Stimulated activated CD8-positive, alpha-beta memory T cell treated with anti-CD3 and anti-CD28 coated beads, Interleukin-12 subunit alpha, Interleukin-12 subunit beta, amount 100 ng/mL, for 24 hours (primary cell): ENCODE data around the gene NKAIN1.

Source experiments
- DNase-seq: peaks from one replicate; pipeline ENCODE4 v3.0.0-alpha.2; 2020; ENCODE audit errors: extremely low read depth

Gene NKAIN1

GRCh38 chr1:31234123-31234708 is 5.5 kb downstream of the NKAIN1 start:
- DNase-seq, result no peak

- no peak for DNase-seq
These were observed 7.0 kb downstream of the NKAIN1 start for GRCh38 chr1:31232689-31233088.

DNA sequence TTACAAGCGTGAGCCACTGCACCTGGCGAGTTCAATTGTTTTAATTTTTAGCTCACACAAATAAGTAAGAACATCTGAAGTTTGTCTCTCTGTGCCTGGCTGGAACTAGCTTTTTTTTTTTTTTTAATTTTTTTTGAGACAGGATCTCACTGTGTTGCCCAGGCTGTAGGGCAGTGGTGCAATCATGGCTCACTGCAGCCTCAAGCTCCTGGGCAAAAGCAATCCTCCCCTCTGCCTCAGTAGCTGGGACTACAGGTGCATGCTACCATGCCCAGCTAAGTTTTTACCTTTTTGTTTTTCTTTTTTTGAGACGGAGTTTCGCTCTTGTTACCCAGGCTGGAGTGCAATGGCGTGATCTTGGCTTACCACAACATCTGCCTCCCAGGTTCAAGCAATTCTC is 7.9 kb downstream of the NKAIN1 start:
- DNase-seq, result no peak

- DNase-seq, result no peak
These were observed 9.3 kb downstream of the NKAIN1 start for GRCh38 chr1:31230378-31230777.

GRCh38 chr1:31228986-31229385 is 10.7 kb downstream of the NKAIN1 start:
- no peak for DNase-seq

- no peak for DNase-seq
These were observed 11.7 kb downstream of the NKAIN1 start for GRCh38 chr1:31227891-31228568.

DNA sequence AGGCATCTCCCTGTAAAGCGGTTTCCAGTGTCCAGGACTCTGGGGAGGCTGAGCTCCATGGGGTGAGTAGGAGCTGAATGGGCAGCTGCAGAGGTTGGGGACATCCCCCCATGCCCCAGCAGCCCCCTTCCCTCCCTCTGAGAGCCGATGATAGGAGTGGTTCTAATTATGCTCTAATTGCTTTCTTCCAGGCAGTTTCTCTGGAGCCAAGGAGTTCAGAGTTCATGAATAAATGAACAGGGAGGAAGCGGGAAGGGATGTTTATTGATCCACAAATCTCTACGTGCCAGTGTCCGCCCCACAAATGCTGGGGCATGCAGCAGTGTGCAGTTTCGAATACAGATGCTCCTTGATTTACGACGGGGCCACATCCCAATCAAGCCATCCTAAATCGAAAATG is 15.6 kb downstream of the NKAIN1 start:
- DNase-seq, result no peak

DNA sequence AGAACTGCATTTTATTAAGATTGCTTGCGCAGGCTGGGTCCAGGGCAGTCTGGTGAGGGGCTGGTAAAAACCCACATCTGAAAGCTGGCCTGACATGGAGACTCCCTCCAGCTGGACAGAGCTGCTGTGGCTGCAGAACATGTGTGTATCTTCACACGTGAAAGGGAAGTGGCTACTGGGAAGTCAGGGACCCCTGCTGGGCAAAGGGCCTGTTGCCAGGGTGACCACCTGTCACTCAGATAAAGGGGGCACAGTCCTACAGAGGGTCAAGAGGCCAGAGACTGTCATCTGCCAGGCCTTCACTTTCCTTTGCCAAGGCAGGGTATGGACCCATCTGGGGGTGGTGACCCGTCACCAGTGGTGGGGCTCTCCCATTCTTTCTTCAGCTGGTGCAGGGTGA is 17.5 kb downstream of the NKAIN1 start:
- DNase-seq, result no peak

GRCh38 chr1:31221072-31221471 is 18.6 kb downstream of the NKAIN1 start:
- DNase-seq, result no peak

DNA sequence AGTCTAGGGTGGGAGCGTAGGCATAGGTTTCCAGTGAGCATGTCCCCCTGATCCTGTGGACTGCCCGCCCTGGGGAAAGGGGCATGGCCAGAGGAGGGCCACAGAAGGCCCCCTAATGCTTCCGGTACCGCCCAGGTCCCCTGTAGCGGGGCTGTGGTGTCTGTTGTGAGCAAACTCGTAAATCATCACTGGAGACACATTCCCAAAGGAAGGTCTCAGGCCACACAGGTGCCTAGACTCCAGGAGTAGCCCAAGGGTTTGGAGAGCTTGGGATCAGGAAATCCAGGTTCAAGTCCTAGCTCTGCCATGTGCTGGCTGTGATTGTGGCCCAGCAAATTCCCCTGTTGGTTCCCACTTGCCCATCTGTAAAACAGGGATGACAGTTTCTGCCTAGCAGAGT is 20.2 kb downstream of the NKAIN1 start:
- DNase-seq, result no peak

GRCh38 chr1:31218705-31219104 is 21.0 kb downstream of the NKAIN1 start:
- no peak for DNase-seq

GRCh38 chr1:31216016-31216415 is 23.7 kb downstream of the NKAIN1 start:
- no peak for DNase-seq

- no peak for DNase-seq
These were observed 24.6 kb downstream of the NKAIN1 start for GRCh38 chr1:31215065-31215570.

DNA sequence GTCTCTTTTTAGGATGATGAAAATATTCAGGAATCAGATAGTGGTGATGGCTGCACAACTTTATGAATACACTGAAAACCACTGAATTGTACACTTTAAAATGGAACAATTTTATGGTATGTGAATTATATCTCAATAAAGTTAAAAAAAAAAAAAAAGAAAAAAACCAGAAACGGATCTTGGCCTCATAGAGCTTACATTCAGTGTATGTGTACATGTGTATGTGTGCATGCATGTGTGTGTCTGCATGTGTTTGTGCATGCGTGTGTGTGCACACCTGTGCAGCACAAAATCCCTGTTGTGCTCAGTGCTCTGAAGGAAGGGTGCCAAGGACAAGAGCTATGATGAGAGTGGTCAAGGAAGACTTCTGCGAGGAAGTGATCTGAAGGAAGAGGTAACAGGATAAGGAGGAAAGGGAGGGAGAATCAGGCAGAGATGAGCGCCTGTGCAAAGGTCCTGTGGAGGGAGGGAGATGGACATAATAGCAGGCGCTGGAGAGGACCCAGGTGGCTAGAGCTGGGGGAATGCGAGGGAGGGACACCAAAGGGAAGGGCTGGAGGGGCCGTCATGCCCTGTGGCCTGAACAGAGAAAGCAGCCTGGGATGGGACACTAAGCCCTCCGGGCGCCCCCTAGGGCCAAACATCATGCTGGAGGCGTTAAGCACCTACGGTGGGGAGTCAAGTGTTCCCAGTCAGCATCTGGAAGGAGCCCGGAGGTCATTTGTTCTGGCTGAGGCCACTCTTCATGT is 25.2 kb downstream of the NKAIN1 start:
- DNase-seq, result no peak

DNA sequence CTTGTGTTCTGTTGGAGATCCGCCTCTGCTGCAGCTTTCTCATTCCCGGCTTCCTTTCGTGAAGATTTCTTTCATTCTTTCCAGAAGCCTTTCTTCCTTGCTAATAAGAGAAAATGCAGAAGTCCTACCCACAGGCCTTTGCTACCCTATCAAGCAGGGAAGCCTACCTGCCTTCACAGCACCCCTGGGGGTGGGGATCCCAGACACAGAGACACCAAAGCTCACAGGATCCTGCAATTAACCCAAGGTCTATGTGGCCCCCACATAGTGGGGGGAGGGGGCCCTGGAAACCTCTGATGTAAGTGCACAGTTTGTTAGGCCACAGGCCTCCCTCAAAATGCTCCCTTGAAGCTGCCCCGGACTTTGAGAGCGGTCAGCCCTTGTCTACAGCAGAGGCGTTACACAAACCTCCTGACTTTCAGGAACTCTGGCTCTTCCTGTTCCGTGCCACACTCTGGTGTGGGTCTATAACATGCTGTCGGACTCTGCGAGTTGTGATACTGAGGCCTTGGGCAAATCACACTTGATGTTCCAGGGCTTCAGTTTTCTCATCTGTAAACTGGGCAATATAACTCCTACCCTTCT is 31.2 kb downstream of the NKAIN1 start:
- no peak for DNase-seq

- no peak for DNase-seq
These were observed 32.1 kb downstream of the NKAIN1 start for GRCh38 chr1:31207569-31207968.

- DNase-seq, result no peak
These were observed 32.6 kb downstream of the NKAIN1 start for GRCh38 chr1:31207046-31207445.

DNA sequence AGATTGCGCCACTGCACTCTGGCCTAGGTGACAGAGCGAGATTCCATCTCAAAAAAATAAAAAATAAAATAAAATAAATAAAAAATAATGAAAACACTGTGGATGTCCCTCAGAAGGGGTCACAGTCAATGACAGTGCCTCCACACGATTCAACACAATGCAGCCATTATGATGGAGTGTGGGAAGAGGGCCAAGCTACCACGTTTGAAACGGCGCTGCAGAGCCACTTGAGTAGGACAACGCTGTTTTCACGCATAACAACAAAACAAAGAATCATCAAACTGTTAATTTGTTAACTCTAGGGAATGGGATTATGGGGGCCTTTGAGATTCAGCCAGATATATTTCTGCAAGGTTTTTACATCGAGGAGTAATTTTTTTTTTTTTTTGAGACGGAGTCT is 36.5 kb downstream of the NKAIN1 start:
- no peak for DNase-seq

DNA sequence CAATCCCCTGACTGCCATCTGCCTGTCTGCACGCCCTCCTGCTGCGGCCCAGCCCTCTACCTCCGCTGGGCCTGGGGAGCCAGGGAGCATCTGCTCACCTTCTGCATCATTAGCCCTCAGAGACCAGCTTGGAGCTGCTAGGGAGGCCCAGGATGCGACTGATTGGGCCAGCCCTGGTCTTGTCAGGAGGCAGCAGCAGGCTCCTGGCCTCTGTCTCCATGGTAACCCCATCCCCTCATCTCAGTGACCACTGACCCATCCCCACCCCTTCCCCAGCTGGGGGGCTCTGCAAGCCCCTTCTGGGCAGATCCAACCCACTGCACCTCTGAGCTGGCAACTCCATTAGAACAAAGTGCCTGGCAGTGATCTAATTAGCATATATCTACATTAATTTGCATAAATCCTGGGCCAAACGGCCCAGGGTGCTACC is 37.7 kb downstream of the NKAIN1 start:
- no peak for DNase-seq

GRCh38 chr1:31199949-31200348 is 39.7 kb downstream of the NKAIN1 start:
- no peak for DNase-seq

DNA sequence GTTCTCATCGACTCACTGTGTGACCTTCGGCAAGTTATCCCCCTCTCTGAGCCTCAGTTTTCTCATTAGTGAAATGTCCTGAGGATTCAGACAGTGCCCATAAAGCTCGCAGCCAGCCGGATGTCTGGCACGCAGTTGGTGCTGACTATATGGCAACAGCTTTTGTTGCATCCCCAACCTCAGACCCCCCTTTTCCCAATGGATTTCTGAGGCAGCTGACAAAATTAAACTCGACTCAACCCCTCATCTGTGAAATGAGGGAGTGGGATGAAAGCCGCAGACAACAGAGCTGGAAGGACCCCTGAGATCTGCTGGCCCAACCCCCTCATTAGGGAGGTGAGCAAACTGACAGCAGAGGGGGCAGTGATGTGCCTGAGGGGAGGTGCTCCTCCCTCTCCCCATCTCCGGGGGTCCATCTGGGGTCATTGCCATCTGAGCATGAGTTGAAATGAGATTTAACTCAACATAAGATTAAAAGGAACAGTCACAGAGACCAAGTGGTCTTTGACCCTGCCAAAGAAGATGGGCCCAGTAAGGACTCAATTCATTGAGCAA is 40.4 kb downstream of the NKAIN1 start:
- no peak for DNase-seq

GRCh38 chr1:31198600-31198999 is 41.1 kb downstream of the NKAIN1 start:
- no peak for DNase-seq
